Measurements from ENCODE around the gene DVL2.

The DVL2 gene

GRCh38 chr17:7280519-7281073 lies 46.3 kb upstream of the DVL2 start:
- DNase-seq (ENCODE audit: low spot score) = peak; percentile 91
- peak; percentile 94 for TF ChIP-seq CTCF (IDR thresholded peaks at IDR 0.05)
- Histone ChIP-seq H3K4me3 (peak overlapping the region; percentile 71), H3K27ac (peak overlapping the region; percentile 87 to 90)

- no peak for TF ChIP-seq CTCF (IDR thresholded peaks at IDR 0.05)
- no peak for DNase-seq (ENCODE audit: low spot score)
- H3K27ac ChIP-seq = no peak overlapping the region
- H3K4me3 ChIP-seq = no peak overlapping the region
These were observed 45.1 kb upstream of the DVL2 start for GRCh38 chr17:7279448-7279847.

- Histone ChIP-seq H3K4me3 (no peak overlapping the region), H3K27ac (no peak overlapping the region)
- no peak for TF ChIP-seq CTCF (IDR thresholded peaks at IDR 0.05)
- no peak for DNase-seq (ENCODE audit: low spot score)
These were observed 32.5 kb upstream of the DVL2 start for GRCh38 chr17:7266784-7267183.

- DNase-seq (ENCODE audit: low spot score) = no peak
- H3K4me3 ChIP-seq = peak overlapping the region; percentile 69
- TF ChIP-seq CTCF (IDR thresholded peaks at IDR 0.05) = no peak
- no peak overlapping the region for H3K27ac ChIP-seq
These were observed 29.4 kb upstream of the DVL2 start for GRCh38 chr17:7263801-7264078.

GRCh38 chr17:7262935-7263800 lies 28.9 kb upstream of the DVL2 start:
- no peak for TF ChIP-seq CTCF (IDR thresholded peaks at IDR 0.05)
- DNase-seq (ENCODE audit: low spot score) = no peak
- Histone ChIP-seq H3K27ac (peak overlapping the region in 1 of 2 donors; percentile 26), H3K4me3 (peak overlapping the region; percentile 69)

- Histone ChIP-seq H3K4me3 (peak within 1 kb of the TSS; percentile 69), H3K27ac (peak within 1 kb of the TSS in 1 of 2 donors; percentile 26)
- no peak for TF ChIP-seq CTCF (IDR thresholded peaks at IDR 0.05)
- DNase-seq (ENCODE audit: low spot score) = no peak
These were observed 28.0 kb upstream of the DVL2 start, which contains the start of gene CLDN7 for GRCh38 chr17:7262192-7262934. TSS of gene CLDN7 (minus strand) at chr17:7262478. CDS start at chr17:7262043, 435 bp downstream.

All from coronary artery (tissue), 2 donors.